Lower leg skin (tissue), 4 donors: ENCODE measurements around the gene DIRAS3. TPM values are rescaled to one million over a fixed set of nuclear protein-coding genes. Genes with fewer than 3 reads are reported as not detected.
"Not testable (repeated sequence)": the region's sequence is repeated elsewhere in the genome, so short reads cannot be mapped to it uniquely, and the experiment has no call there.

Source experiments
- DNase-seq, 2 donors: peaks; one replicate each; pipeline ENCODE4 v3.0.0-alpha.2; 2019; ENCODE audit warnings: low spot score in 2 of 2
- H3K4me3 ChIP-seq: fragments of 200-600 bp; sonication (generic); 2 replicates; pipeline ENCODE4 v1.5.1; 2017; ENCODE audit warnings: mild to moderate bottlenecking, low read depth; ENCODE audit not compliant: poor library complexity, severe bottlenecking
- POLR2A ChIP-seq, 2 donors: fragments of 450-650 bp; IDR thresholded peaks; one replicate each; pipeline ENCODE4 v1.6.1; 2016 to 2017; ENCODE audit warnings: antibody characterized with exemption in 2 of 2, mild to moderate bottlenecking in 1 of 2, moderate library complexity in 1 of 2
- WGBS, 2 donors: methylation state at CpG; one replicate each; pipeline ENCODE4 v1.1.5; 2018; 5-methylcytosine and 5-hydroxymethylcytosine counted together
- intact Hi-C: fragments of 100-400 bp; cut with DNase I; formaldehyde crosslinking; loops from one replicate; pipeline ENCODE4 v1.15.0; 2023; ENCODE audit warnings: low total_unique reads
- total RNA-seq, 4 donors: library from RNA; depleted of rRNA; stranded (reverse); fragments of >200 nt; gene quantifications; one replicate each; pipeline ENCODE4 v1.1.0, GENCODE V29; 2016
- TF ChIP-seq, protein P1 (sequence below), 3 donors: fragments of 450-650 bp; IDR thresholded peaks; one replicate each; pipeline ENCODE4 v1.5.1; 2016; ENCODE audit warnings: antibody characterized with exemption in 3 of 3, mild to moderate bottlenecking in 3 of 3, moderate library complexity in 2 of 3

Gene DIRAS3
- total RNA-seq, 4 donors from 2014 or later: 0.55 to 2.9 (median 1.7) TPM; not detected in 1

DNA sequence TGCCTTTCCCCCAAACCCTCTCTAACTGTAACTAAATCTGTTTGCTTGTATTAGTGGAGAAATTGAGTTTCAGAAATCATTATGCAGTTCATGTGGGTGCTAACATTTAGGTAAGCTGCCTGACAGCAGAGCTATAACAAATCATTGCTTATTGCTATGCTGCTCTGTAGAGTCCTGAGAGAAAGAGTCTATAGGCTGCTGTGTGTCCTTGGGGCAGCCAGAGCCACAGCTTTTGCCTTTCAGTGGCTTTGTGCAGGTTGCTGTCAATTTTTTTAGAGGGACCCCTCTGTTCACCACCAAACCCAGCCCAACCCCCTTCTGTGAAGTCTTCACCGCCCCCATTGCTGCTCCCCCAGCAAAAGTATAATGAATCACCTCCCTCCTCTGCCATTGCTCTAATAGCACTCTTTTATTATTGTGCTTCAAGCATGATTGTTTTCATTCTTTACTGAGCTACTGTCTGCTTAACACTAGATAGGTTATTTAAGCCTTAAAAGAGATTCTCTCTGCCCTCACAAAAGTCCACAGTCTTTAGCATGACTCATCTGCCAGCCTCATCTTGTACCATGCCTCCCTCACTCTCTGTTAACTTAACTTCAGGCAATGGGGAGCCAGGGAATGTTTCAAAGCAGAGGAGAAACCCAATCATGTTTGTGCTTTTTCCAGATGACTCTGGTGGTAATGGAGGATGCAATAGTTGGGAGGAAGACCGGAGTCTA, 38.6 kb downstream of the DIRAS3 start:
- intact Hi-C loops: no loop called here
- TF ChIP-seq POLR2A (IDR thresholded peaks at IDR 0.05): no peak
- TF ChIP-seq, protein P1, sequence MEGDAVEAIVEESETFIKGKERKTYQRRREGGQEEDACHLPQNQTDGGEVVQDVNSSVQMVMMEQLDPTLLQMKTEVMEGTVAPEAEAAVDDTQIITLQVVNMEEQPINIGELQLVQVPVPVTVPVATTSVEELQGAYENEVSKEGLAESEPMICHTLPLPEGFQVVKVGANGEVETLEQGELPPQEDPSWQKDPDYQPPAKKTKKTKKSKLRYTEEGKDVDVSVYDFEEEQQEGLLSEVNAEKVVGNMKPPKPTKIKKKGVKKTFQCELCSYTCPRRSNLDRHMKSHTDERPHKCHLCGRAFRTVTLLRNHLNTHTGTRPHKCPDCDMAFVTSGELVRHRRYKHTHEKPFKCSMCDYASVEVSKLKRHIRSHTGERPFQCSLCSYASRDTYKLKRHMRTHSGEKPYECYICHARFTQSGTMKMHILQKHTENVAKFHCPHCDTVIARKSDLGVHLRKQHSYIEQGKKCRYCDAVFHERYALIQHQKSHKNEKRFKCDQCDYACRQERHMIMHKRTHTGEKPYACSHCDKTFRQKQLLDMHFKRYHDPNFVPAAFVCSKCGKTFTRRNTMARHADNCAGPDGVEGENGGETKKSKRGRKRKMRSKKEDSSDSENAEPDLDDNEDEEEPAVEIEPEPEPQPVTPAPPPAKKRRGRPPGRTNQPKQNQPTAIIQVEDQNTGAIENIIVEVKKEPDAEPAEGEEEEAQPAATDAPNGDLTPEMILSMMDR (IDR thresholded peaks at IDR 0.05): no peak
- 96% methylated on average over 2 of the region's 2 CpGs for WGBS, 2 donors
- no peak for DNase-seq
- no peak overlapping the region for H3K4me3 ChIP-seq

DNA sequence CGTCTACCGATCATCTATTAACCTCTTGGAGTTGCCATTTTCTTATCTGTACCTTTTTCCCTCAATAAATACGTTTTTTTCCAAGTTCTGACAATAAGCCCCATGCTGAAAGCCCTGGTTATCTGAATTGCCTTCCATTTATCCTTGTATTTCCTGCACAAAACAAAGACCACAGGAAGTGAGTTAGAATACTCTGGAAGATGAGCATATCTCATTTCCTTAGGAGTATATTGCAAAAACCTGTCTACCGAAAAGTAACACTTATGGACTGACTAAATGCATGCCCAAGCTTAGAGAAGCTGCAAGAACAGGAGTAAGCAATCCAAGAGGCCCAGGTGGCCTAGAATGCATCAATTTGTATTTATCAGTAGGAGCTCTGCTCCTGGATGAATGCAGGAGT, 39.9 kb downstream of the DIRAS3 start:
- WGBS, 2 donors: 26 to 27% methylated on average over 4 of the region's 4 CpGs
- H3K4me3 ChIP-seq: no peak overlapping the region
- no peak for TF ChIP-seq POLR2A (IDR thresholded peaks at IDR 0.05)
- TF ChIP-seq, protein P1 (IDR thresholded peaks at IDR 0.05): no peak
- intact Hi-C loops: no loop called here
- no peak for DNase-seq

DNA sequence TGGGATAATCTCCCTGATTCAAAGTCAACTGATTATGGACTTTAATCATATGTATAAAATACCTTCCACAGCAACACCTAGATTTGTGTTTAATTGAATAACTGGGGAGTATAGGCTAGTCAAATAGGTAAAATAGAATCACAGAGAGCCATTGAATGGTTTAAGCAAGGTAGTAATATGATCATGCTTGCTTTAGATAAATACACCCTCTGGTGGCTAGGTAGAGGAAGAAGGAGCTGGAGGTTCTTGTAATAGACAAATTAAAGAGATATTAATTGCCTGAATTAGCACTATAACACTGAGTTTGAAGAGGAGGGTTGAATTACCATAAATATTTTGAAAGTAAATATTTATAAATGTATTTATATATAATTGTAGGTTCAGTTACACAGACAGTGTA, 40.3 kb downstream of the DIRAS3 start:
- TF ChIP-seq, protein P1 (IDR thresholded peaks at IDR 0.05): no peak
- TF ChIP-seq POLR2A (IDR thresholded peaks at IDR 0.05): no peak
- intact Hi-C loops: no loop called here
- no peak overlapping the region for H3K4me3 ChIP-seq
- no peak for DNase-seq

DNA sequence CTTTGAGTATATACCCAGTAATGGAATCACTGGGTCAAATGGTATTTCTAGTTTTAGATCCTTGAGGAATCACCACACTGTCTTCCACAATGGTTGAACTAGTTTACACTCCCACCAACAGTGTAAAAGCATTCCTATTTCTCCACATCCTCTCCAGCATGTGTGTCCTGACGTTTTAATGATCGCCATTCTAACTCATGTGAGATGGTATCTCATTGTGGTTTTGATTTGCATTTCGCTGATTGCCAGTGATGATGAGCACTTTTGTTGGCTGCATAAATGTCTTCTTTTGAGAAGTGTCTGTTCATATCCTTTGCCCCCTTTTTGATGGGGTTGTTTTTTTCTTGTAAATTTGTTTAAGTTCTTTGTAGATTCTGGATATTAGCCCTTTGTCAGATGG, 46.8 kb downstream of the DIRAS3 start:
- DNase-seq, H3K4me3 ChIP-seq, intact Hi-C loops: not testable (repeated sequence)
- WGBS, 2 donors: 73 to 90% methylated on average over 3 of the region's 3 CpGs

DNA sequence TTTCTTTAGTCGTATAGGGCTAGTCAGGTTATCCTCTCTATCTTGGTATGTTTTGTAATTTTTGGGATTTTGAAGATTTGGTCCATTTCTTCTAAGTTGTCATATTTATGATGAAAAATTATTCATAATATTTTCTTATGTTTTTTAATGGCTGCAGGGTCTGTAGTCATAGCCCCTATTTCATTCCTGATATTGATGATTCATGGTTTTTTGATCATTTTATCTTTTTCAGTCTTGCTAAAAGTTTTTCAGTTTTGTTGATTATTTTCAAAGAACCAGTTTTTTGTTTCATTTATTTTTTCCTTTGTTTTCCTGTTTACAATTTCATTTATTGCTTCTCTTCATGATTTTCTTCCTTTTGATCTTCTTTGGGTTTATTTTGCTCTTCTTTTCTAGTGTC, 50.2 kb downstream of the DIRAS3 start:
- DNase-seq: no peak
- TF ChIP-seq POLR2A (IDR thresholded peaks at IDR 0.05): no peak
- TF ChIP-seq, protein P1 (IDR thresholded peaks at IDR 0.05): no peak
- intact Hi-C loops: no loop called here
- WGBS, 2 donors: 0% methylated on average over 1 of the region's 1 CpG
- no peak overlapping the region for H3K4me3 ChIP-seq

DNA sequence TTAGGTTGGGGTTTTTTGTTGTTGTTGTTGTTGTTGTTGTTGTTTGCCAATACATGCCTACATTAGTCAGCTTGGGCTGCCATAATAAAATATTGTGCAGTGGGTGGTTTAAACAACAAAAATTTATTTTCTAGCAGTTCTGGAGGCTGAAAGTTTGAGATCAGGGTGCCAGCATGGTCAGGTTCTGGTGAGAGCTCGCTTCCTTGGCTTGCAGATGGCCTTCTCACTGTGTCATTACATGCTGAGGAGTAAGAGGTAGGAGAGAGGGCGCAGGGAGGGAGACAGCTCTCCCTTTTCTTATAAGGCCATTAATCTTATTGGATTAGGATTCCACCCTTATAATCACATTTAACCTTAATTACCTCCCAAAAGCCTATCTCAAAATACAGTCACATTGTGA, 52.7 kb downstream of the DIRAS3 start:
- TF ChIP-seq POLR2A (IDR thresholded peaks at IDR 0.05): no peak
- TF ChIP-seq, protein P1 (IDR thresholded peaks at IDR 0.05): no peak
- intact Hi-C loops: no loop called here
- H3K4me3 ChIP-seq: no peak overlapping the region
- 88 to 94% methylated on average over 2 of the region's 2 CpGs for WGBS, 2 donors
- no peak for DNase-seq

Other genes starting within 250 kb of the DIRAS3 start
- gene GNG12, start 217.2 kb downstream of the DIRAS3 start, total RNA-seq: 100 to 1,000 TPM in 2 of 4 donors, 10 to 100 TPM in 2; 89.7 to 113 (median 99.2) TPM
- gene WLS, start 181.9 kb upstream of the DIRAS3 start, total RNA-seq: 10 to 100 TPM; 37.8 to 56.3 (median 48.7) TPM